VCaP (cell line): Measurements from ENCODE around the gene MEIOB.
A peak's percentile ranks its signal among the peaks of the same experiment; 100 is the strongest.

Source experiments
- H3K27ac ChIP-seq: fragments of 450-650 bp; 2 replicates; pipeline ENCODE4 v1.5.1; 2017
- TF ChIP-seq, protein P1 (sequence below): fragments of 450-650 bp; conservative IDR thresholded peaks from 2 replicates; pipeline ENCODE4 v1.5.1; 2017; ENCODE audit warnings: mild to moderate bottlenecking, moderate library complexity

MEIOB gene

DNA sequence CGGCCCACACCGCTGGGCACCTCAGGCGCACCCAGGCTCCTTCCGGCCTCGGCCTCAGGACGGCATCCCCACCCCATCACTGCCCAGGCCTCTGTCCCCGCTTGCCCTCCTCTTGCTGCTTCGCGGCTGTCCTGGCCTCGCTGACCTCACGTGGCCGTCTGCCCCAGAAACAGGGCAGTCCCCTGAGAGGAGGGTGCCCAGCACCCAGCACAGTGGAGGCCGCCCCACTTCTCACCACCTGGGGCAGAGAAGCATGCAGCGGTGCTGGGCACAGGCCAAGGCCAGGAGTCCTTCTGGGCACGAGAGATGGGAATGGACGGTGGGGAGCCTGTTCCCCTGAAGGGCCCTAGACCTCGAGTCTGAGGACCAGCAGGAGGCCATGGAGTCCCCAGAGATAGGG lies 54.2 kb downstream of the MEIOB start:
- no peak overlapping the region for H3K27ac ChIP-seq
- TF ChIP-seq, protein P1, sequence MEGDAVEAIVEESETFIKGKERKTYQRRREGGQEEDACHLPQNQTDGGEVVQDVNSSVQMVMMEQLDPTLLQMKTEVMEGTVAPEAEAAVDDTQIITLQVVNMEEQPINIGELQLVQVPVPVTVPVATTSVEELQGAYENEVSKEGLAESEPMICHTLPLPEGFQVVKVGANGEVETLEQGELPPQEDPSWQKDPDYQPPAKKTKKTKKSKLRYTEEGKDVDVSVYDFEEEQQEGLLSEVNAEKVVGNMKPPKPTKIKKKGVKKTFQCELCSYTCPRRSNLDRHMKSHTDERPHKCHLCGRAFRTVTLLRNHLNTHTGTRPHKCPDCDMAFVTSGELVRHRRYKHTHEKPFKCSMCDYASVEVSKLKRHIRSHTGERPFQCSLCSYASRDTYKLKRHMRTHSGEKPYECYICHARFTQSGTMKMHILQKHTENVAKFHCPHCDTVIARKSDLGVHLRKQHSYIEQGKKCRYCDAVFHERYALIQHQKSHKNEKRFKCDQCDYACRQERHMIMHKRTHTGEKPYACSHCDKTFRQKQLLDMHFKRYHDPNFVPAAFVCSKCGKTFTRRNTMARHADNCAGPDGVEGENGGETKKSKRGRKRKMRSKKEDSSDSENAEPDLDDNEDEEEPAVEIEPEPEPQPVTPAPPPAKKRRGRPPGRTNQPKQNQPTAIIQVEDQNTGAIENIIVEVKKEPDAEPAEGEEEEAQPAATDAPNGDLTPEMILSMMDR = no peak

DNA sequence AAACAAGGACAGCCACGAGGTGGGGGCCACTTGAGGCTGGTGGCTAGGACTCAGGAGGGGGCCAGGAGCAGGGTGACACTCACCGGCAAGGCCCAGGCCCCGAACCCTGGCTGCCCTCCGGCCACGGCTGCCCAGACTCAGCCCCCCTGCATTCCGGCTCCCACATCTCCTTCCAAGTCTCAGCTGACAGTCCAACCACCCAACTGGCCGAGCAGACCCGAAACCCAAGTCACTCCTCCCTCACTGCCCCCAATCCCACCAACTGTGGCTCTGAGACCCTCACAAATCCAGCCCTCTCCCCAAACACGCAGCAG lies 54.7 kb downstream of the MEIOB start:
- H3K27ac ChIP-seq = no peak overlapping the region
- TF ChIP-seq, protein P1 = no peak

DNA sequence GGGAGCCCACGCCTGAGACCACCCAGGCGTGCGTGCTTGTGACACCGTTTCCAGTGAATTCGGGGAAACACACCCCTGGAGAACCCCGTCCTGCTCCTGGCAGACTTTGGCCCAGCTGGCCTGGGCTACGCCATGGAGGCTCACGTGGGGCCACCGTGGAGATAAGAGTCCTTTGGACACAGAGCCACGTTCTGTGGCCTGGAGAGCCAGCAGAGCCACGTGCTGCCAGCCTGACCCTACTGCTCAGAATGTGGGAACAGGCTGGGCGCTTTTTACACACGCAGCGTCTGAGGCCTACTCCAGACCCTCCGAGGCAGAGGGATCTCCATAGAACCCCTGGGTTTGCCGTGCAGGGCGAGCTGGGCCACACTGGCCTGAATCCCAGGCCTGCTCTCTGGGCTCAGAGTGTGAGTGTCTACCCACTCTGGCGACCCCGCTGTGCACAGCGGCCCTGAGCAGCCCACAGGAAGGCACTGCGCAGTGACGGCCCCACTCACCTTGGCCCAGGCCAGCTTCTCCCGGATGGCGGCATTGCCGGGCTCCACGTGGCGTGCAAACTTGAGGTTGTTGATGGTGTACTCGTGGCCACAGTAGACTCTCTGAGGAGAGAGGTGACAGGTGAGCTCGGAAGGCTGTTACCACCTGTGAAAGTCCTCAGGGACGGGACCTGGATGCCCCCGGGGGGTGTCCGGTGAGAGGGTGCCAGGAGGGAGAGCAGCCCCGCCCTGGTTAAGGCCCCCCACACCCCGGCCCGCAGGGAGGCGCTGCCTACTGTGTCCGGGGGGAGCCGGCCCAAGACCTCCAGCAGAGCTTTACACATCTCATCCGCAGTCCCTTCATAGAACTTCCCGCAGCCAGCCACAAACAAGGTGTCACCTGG lies 55.3 kb downstream of the MEIOB start:
- no peak overlapping the region for H3K27ac ChIP-seq
- TF ChIP-seq, protein P1 = no peak

DNA sequence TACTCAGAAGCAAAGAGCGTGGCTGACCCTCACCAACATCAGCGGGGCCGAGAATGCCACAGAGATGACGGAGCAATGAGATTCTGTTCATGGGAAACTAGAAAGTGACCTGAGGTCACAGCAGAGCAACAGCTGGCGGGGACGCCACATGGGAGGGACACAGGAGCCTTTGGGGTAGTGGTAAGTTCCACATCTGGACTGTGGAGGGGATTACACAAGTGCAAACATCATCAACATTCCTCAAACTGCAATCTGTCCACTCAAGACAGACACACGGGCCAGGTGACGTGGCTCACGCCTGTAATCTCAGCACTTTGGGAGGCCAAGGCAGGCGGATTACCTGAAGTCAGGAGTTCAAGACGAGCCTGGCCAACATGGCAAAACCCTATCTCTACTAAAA lies 56.5 kb downstream of the MEIOB start:
- TF ChIP-seq, protein P1 = no peak
- H3K27ac ChIP-seq = no peak overlapping the region

DNA sequence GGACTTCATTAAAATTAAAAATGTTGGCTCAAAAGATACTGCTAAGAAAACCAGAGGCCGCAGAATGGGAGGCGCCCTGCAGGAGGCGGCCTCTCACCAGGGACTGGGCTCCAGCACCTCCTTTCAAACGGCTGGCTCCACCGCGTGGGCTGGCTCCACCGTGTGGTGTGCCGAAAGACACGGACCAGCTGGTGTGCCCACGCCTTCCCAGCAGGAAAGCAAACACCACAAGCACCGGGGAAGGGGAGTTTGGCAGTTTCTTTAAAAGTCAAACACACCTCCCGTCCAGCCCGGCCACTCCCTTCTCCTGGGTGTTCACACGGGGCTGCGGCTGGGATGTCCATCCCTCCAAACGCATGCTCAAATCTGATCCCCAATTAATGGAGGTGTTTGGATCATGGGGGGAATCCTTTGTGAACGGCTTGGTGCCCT lies 59.2 kb downstream of the MEIOB start:
- TF ChIP-seq, protein P1 = peak; percentile 76
- peak overlapping the region; percentile 37 for H3K27ac ChIP-seq

DNA sequence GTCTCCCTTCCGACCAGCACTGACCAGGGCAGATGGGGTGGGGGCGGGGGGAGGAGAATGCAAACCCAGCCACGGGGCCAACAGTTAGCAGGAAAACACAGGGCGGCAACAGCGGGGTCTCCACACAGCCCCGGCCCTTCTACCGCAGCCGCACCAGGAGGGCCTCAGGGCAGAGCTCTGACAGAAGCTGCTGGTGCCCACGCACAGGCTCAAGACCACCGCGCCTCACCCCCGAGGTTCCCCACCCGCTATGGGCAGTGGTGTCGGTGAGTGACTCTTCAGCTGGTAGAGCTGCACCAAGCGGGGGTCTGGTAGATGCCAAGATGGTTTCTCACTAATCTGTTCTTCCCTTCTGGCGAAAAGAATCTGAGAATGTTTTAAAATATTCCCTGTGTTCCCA lies 61.4 kb downstream of the MEIOB start:
- TF ChIP-seq, protein P1 = no peak
- no peak overlapping the region for H3K27ac ChIP-seq

DNA sequence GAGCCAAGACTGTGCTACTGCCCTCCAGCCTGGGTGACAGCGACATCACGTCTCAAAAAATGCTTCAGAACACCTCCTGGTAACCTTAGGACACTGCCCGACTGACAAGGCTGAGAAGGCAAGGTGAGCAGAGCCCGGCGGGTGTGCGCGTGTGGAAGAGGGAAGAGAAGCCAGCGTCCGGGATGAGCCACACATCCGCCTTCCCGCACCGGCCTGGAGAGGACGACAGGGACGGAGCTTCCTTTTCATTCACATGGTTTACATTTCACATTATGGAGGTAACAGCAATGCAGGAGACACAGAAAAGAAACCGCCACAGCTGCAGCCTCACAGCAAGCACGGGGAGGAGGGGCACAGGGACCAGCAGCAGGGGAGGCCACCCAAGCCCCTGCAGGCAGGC lies 61.9 kb downstream of the MEIOB start:
- TF ChIP-seq, protein P1 = no peak
- no peak overlapping the region for H3K27ac ChIP-seq
